GM19193 (cell line): ENCODE results near the gene EML4.

ENCODE experiments used
- POLR2A ChIP-seq: IDR thresholded peaks from 4 replicates; pipeline ENCODE4 v1.6.1; 2011; ENCODE audit not compliant: insufficient read depth, insufficient read length; ENCODE audit errors: extremely low read depth

The EML4 gene

DNA sequence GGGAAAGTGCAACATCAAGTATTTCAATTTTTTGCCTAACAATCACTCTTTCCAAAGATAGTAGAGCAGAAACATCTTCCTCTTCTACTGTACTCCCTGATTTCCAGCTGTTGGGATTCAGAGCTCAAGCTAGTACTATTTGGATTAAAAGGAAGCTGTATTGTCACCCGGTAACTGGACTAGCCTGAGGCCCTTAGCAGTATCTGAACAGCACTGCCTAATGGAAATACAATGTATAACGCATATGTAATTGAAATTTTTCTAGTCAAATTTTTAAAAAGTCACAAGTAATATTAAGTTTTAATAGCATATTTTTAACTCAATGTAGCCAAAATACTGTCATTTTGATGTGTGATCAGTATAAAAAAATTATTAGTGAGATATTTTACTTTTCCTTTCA is 105.7 kb downstream of the EML4 start:
- TF ChIP-seq POLR2A, result no peak

DNA sequence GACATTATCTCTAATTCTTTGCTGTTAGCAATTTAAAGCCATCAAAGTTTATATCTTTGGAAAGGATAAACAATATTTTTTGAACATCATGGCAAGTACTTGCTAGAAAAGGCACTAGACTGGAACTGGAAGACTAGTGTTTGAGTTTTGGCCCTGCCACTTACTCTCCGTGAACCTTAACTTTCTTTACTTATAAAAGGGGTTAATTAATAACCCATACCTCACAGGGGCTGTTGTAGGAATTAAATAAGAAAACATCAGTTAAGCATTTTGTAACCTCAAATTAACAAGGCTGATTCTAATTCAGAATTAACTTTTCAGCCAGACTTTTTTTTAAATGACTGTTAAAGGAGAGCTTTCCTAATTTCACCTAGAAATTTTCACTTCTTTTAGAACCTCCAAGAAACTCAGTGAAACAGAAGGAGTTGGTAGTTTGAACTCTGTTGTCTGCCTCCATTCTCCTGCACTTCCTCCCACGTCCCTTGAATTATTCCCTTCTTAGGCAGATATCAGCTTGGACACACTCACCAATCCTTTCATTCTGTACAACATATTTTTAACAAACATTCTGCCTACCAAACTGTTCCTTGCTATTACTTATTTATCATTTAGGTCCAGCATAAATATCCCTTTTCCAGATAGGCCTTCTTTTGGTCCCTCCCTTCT is 112.4 kb downstream of the EML4 start:
- no peak for TF ChIP-seq POLR2A

- TF ChIP-seq POLR2A, result no peak
These were observed 114.9 kb downstream of the EML4 start for GRCh38 chr2:42284019-42284418.

GRCh38 chr2:42286268-42286946 is 117.3 kb downstream of the EML4 start:
- TF ChIP-seq POLR2A, result no peak

GRCh38 chr2:42288811-42289210 is 119.7 kb downstream of the EML4 start:
- TF ChIP-seq POLR2A, result no peak

DNA sequence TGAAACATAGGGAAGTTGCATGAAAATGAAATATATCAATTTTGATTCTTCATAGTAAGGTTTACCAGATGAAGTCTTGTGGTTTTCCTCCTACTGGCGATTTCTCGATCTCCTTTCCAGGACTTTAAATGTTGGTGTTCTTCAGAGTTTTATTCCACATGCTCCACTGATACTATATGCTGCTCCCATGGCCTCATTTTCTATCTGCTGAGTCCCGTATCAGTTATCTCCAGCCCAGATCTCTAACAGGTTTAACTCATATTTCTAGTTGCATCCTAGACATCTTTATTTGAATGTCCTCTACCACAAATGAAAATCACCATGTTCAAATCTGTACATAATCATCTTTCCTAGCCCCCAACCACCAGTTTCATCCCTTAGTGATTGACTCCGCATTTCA is 120.1 kb downstream of the EML4 start:
- TF ChIP-seq POLR2A, result no peak

DNA sequence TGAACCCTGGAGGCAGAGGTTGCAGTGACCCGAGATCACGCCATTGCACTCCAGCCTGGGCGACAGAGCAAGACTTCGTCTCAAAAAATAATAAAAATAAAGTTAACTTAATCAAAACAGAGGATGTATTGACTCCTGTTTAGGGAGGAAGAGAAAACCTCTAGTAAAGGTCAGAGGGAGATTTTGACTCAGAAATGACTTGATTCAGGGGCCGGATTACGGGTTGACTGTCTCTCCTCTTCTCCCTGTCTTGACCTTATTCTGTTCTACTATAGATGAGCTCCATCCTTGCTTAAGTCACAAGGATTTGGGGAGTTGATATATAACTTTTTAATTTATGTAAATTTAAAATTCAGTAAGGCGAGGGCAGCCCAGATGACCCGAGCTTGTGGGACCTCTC is 120.9 kb downstream of the EML4 start:
- no peak for TF ChIP-seq POLR2A

DNA sequence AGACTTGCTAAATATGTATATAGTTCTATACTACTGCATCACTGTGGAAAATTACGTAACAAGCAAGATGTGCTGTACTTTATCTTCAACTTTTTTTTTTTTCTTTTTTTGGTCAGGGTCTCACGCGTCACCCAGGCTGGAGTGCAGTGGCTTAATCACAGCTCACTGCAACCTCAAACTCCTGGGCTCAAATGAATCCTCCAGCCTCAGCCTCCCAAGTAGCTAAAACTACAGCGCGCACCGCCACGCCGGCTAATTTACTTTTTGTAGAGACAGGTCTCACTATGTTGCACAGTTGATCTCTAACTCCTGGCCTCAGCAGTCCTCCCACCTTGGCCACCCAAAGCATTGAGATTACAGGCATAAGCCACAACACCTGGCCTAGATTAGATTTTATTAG is 123.9 kb downstream of the EML4 start:
- no peak for TF ChIP-seq POLR2A

DNA sequence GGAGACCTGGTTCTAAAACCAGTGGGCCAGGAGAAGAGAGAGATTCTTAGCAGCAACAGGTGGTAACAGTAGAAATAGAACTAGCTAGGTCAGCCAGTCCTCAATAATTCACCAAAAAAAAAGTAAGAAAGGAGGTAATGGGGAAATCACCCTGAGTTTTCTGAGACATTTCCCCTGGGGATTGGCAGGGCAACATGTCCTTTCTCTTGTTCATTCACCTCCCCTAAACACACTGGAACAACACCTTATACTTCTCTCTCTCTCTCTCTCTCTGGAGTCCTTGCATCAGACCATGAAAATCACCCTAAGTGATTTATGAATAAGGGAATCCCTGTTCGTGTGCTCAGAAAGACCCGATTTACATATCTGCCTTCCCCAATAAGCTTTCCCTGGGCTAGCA is 127.1 kb downstream of the EML4 start:
- no peak for TF ChIP-seq POLR2A

DNA sequence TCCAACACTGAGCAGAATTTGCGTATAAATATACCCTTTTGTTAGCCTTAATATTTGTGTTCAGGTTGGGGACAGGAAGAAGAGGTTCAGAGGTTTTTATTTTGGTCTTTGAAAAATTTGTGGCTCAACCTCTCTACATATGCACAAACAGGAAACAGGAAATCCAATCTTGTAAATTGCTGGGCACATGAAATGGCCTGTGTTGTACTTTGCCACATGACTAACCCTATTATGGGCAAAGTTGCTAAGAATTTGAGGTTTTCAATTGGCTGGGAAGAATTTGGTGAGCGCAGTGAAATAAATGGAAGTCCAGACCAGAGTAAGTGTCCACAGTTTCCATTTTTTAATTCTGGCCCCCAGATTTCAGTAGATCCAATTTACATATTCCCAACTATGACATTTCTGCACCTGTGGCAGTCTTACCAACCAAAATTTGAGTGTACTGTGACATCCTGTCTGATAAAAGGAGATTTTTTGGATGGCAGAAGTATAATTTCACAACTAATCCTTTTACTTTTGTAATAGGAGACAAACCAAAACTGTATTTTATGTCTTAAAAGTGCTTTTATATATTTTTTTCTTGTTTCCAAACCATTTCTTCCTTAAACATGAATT is 128.3 kb downstream of the EML4 start:
- no peak for TF ChIP-seq POLR2A

- TF ChIP-seq POLR2A, result no peak
These were observed 129.0 kb downstream of the EML4 start for GRCh38 chr2:42298132-42298531.

DNA sequence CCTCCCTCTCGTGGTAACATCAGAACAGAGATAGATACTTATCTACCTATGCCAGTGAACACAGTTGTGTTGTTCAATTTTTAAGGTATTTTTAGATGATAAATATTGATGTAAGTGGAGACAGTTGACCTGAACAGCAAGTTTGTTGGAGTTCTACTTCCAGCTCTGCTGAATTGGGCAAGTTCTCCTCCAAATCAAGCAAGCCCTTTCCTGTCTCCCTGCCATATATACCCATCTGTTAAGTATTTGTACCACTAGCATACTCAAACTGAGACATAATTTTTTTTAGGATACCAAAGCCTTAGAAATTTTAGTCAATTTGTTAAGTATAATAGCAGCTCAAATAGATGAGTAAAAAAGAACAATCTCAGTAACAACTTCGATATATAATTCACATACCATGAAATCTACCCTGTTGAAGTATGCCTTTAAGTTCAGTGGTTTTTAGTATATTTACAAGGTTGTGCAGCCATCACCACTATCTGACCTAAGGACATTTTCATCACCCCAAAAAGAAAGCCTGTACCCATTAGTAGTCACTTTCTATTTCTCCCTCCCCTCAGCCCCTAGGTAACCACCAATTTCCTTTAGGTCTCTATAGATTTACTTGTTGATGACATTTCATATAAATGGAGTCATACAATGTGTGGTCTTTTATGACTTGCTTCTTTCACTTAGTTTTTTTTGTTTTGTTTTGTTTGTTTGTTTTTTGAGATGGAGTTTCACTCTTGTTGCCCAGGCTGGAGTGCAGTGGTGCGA is 130.0 kb downstream of the EML4 start:
- no peak for TF ChIP-seq POLR2A

DNA sequence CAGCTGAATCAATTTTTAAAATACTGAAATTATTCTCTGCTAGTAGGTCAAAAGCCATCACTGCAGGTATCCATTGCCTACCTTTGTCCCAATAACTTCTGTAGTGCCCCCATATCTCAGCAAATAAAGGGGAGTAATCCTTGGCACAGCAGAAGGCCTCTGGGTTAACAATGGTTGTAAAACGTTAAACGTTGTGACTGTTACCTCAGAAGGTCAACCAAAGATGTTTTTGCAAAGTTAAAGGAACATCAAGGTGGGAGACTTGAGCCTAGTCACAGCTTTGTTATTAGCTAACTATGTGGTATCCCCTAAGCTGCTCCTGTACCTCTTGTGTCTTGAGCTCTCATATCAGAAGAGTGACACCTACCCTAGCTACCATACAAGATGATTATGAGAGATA is 131.4 kb downstream of the EML4 start:
- TF ChIP-seq POLR2A, result no peak

DNA sequence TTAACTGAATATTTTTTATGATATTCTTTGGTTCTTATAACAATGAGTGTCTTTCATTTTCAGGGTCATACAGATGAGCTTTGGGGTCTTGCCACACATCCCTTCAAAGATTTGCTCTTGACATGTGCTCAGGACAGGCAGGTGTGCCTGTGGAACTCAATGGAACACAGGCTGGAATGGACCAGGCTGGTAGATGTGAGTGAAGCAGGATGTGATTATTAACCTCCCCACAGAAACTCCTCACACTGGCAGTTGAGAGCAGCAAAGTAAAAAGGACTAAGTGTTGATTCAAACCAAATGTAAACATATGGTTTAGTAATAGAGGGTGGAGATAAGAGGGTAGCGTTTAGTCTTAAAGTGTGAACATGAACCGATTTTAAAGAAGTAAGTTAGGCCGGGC is 134.1 kb downstream of the EML4 start:
- TF ChIP-seq POLR2A, result no peak

GRCh38 chr2:42304059-42304713 is 135.0 kb downstream of the EML4 start:
- TF ChIP-seq POLR2A, result no peak
